ENCODE measurements around the gene MOB3A. TPM values are rescaled to one million over a fixed set of nuclear protein-coding genes. Genes with fewer than 3 reads are reported as not detected.

The MOB3A gene
- total RNA-seq, 3 donors from 2014 or later (not counting 1 experiment from before 2014, with no cell fraction given): 239 to 314 (median 246) TPM

DNA sequence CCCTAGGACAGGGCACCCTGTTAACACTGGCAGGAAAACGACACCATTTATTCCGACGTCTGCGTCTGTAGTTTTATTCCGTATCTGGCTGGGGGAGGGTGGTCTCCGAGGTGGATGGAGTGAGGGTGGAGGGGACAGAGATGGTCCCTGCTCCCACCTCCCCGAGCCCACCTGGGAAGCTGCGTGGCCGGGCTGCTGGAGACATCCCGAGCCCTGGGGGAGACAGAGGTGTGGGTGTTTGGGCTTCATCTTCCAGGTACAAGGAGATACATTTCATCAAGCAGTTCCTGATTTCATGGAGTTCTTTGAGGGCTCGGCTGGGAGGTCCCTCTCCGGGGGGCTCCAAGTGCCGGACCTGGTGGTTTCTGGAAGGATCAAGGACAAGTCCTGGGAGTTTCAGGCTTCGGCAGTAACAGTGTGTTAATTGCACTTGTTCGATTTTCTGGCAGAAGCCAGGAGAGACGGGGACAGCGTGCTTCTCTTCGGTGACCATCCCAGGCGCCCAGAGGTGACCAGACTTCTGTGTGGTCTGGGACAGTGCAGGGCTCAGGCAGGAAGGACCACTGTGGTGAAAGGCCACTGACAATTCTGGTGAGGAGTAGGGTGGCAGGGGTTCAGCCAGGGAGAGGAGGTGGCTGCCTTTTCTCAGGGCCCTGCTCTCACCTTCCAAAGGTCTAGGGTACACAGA is 25.0 kb downstream of the MOB3A start:
- Mint-ChIP-seq H3K9me3 (no peaks in the 10 kb centered on the region), H3K27me3 (ENCODE audit: low read depth in 2 of 2) (no peaks in the 10 kb centered on the region), H3K36me3 (peaks cover 9% of the 10 kb centered on the region), H3K4me1 (peaks cover 18 to 50% of the 10 kb centered on the region in 2 donors), H3K27ac (peak overlapping the region; percentile 82), H3K4me3 (peak overlapping the region; percentile 59)
- ATAC-seq: no peak
- H3K36me3 ChIP-seq (ENCODE audit: control insufficient read depth, insufficient read depth, low read length): peaks cover 50% of the 10 kb centered on the region
- peaks cover 42% of the 10 kb centered on the region for H3K4me1 ChIP-seq (ENCODE audit: control insufficient read depth, insufficient read depth, low read length)
- intact Hi-C loops (cut with micrococcal nuclease): no loop called here
- no peak overlapping the region for H3K27ac ChIP-seq (ENCODE audit: low read length)
- no peaks in the 10 kb centered on the region for H3K9me3 ChIP-seq (ENCODE audit: control insufficient read depth, insufficient read depth, low read length)
- no peak overlapping the region for H3K4me3 ChIP-seq (ENCODE audit: low read length)
- no peaks in the 10 kb centered on the region for H3K27me3 ChIP-seq (ENCODE audit: control insufficient read depth, insufficient read depth, low read length)
- TF ChIP-seq, protein P1, sequence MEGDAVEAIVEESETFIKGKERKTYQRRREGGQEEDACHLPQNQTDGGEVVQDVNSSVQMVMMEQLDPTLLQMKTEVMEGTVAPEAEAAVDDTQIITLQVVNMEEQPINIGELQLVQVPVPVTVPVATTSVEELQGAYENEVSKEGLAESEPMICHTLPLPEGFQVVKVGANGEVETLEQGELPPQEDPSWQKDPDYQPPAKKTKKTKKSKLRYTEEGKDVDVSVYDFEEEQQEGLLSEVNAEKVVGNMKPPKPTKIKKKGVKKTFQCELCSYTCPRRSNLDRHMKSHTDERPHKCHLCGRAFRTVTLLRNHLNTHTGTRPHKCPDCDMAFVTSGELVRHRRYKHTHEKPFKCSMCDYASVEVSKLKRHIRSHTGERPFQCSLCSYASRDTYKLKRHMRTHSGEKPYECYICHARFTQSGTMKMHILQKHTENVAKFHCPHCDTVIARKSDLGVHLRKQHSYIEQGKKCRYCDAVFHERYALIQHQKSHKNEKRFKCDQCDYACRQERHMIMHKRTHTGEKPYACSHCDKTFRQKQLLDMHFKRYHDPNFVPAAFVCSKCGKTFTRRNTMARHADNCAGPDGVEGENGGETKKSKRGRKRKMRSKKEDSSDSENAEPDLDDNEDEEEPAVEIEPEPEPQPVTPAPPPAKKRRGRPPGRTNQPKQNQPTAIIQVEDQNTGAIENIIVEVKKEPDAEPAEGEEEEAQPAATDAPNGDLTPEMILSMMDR (IDR thresholded peaks at IDR 0.05): no peak
- no peak for DNase-seq
- 95% methylated on average over 19 of the region's 19 CpGs for WGBS (ENCODE audit: insufficient coverage)

DNA sequence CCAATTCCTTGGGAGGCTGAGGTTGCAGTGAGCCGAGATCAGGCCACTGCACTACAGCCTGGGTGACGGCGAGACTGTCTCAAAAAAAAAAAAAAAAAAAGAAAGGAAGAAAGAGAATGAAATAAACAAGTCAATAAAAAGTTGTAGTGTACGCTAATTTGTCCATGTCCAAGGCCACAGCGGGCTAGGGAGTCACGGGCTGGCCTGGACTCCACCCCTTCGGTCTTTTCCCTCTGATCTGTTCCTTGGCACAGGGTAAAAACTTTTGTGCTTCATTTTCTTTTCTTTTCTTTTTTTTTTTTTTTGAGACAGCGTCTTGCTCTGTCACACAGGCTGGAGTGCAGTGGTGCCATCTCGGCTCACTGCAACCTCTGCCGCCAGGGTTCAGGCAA is 25.7 kb downstream of the MOB3A start:
- Mint-ChIP-seq H3K9me3 (no peaks in the 10 kb centered on the region), H3K27ac (peak overlapping the region; percentile 82), H3K4me3 (no peak overlapping the region), H3K27me3 (ENCODE audit: low read depth in 2 of 2) (no peaks in the 10 kb centered on the region), H3K36me3 (peaks cover 9% of the 10 kb centered on the region), H3K4me1 (peaks cover 18 to 50% of the 10 kb centered on the region in 2 donors)
- H3K27ac ChIP-seq (ENCODE audit: low read length): peak overlapping the region; percentile 40
- no peak overlapping the region for H3K4me3 ChIP-seq (ENCODE audit: low read length)
- H3K36me3 ChIP-seq (ENCODE audit: control insufficient read depth, insufficient read depth, low read length): peaks cover 43% of the 10 kb centered on the region
- DNase-seq: no peak
- TF ChIP-seq, protein P1 (IDR thresholded peaks at IDR 0.05): no peak
- intact Hi-C loops (cut with micrococcal nuclease): no loop called here
- 95% methylated on average over 8 of the region's 10 CpGs for WGBS (ENCODE audit: insufficient coverage)
- H3K4me1 ChIP-seq (ENCODE audit: control insufficient read depth, insufficient read depth, low read length): peaks cover 42% of the 10 kb centered on the region
- H3K9me3 ChIP-seq (ENCODE audit: control insufficient read depth, insufficient read depth, low read length): no peaks in the 10 kb centered on the region
- ATAC-seq: no peak
- no peaks in the 10 kb centered on the region for H3K27me3 ChIP-seq (ENCODE audit: control insufficient read depth, insufficient read depth, low read length)

DNA sequence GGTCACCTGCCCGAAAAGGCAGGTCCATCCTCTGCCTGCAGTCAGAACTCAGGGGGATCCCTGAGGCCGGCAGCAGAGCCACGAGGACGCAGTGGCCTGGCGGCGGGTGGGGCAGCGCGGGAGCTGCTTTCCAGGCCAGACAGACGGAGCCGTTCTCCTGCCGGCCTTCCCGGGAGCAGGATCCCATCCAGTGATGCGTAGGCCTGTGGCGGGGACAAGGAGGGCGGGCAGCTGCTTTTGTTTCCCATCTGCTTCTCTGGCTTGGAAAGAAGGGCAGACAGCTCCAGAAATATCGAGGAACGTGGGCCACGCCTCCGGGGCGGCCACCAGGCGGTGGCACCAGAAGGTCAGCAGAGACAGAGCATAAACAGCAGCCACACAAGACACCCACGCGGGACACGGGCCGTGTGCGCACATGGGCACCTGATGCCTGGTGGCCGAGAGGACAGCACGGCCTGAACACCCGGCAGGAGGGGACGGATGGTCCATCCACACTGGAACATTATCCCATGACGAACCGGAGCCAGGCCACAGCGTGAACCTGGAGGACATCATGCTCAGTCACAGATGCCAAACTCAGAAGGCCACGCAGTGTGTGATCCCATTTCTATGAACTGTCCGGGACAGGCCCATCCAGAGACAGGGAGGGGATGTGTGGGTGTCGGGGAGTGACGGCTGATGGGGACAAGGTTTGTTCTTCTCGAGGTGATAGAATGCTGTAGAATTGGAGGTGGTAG is 31.2 kb downstream of the MOB3A start:
- no peak for DNase-seq
- H3K36me3 Mint-ChIP-seq: no peaks in the 10 kb centered on the region
- Histone ChIP-seq H3K36me3 (ENCODE audit: control insufficient read depth, insufficient read depth, low read length) (no peaks in the 10 kb centered on the region), H3K9me3 (ENCODE audit: control insufficient read depth, insufficient read depth, low read length) (no peaks in the 10 kb centered on the region), H3K4me3 (ENCODE audit: low read length) (no peak overlapping the region), H3K27ac (ENCODE audit: low read length) (no peak overlapping the region), H3K4me1 (ENCODE audit: control insufficient read depth, insufficient read depth, low read length) (peaks cover 37% of the 10 kb centered on the region), H3K27me3 (ENCODE audit: control insufficient read depth, insufficient read depth, low read length) (no peaks in the 10 kb centered on the region)
- no peaks in the 10 kb centered on the region for H3K9me3 Mint-ChIP-seq
- H3K27me3 Mint-ChIP-seq (ENCODE audit: low read depth in 2 of 2): no peaks in the 10 kb centered on the region
- ATAC-seq: no peak
- H3K4me3 Mint-ChIP-seq: no peak overlapping the region
- TF ChIP-seq, protein P1 (IDR thresholded peaks at IDR 0.05): no peak
- 95% methylated on average over 38 of the region's 38 CpGs for WGBS (ENCODE audit: insufficient coverage)
- intact Hi-C loops (cut with micrococcal nuclease): loop anchor here (5.0 kb wide), 1 partner anchor 32 kb away; the partner anchor contains the start of genes IZUMO4 and MOB3A
- H3K4me1 Mint-ChIP-seq: peaks cover 14 to 37% of the 10 kb centered on the region in 2 donors
- H3K27ac Mint-ChIP-seq: peak overlapping the region in 1 of 2 donors; percentile 68

All from natural killer cell (primary cell).